ENCODE measurements around the gene PDLIM5.
"Not testable (repeated sequence)": the region's sequence is repeated elsewhere in the genome, so short reads cannot be mapped to it uniquely, and the experiment has no call there.

Gene PDLIM5

GRCh38 chr4:94504545-94504944 lies 52.8 kb downstream of the PDLIM5 start:
- no peak for DNase-seq

DNA sequence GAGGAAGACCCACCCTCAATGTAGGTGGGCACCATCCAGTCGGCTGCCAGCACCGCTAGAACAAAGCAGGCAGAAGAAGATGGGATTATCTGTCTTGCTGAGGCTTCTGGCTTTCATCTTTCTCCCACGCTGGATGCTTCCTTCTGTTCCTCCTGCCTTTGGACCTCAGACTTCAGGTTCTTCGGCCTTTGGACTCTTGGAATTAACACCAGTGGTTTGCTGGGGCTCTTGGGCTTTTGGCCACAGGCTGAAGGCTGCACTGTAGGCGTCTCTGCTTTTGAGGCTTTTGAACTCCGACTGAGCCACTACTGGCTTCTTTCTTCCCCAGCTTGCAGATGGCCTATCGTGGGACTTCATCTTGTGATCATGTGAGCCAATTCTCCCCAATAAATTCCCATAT lies 55.1 kb downstream of the PDLIM5 start:
- DNase-seq: no peak

DNA sequence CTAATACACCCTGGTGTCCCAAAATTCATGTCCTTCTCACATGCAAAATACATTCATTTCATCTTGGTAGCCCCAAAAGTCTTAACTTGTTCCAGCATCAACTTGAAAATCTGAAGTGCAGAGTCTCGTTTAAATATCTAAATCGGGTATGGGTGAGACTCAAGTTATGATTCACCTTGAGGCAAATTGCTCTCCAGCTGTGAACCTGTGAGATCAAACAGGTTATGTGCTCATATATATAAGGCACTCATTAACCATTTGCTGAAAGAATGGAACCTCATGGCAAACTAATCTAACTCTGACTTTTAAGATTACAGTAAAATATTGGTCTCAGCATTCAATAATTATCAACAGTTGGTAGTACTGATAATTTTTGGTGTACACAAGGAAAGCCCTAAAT lies 55.5 kb downstream of the PDLIM5 start:
- DNase-seq: no peak

DNA sequence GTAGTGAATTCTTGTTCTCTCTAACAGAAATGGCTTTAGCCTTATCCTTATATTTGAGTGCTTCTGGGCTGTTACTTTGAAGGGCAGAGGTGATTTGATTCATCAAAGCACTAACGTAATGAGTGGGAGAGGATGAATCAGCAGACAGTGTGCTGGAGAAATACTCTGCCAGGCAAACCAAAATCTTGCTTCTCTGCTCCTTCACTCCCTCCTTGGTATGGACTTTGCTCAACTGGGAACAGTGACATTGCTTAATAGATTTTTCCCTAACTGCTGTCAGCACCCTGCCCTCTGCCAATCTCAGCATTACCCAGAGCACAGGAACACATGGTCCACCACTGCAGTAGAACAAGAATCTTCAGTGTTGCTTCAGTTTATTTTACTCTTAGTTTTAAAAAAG lies 56.0 kb downstream of the PDLIM5 start:
- no peak for DNase-seq

DNA sequence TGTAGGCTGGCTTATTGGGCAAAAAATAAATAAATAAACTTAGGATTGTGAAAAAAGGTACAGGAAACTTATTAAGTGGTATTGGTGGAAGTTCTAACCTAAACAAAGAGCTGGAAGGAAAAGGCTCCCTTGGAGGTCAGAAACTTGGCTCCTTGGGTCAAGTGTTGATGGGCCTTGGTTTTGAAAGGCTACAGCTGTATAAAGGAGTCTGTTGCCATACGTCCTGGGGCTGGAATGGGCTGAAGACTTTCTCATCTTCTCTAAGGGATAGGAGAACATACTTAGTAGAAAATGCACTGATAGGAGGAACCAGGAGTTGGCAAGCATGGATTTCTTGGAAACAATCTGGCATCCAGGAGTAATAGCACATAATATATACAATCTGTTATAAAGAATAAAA lies 56.6 kb downstream of the PDLIM5 start:
- DNase-seq: no peak

- no peak for DNase-seq
Observed at GRCh38 chr4:94508806-94509205, 57.1 kb downstream of the PDLIM5 start.

DNA sequence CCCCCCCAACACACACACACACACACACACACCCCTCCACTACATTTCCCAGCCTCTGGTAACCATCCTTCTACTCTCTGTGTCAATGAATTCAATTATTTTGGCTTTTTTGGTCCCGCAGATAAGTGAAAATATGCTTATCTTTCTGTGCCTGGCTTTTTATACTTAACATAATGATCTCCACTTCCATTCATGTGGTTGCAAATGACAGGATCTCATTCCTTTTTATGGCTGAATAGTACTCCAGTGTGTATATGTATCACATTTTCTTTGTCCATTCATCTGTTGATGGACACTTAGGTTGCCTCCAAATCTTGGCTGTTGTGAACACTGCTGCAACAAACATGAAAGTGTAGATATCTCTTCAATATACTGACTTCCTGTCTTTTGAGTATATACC lies 59.8 kb downstream of the PDLIM5 start:
- DNase-seq: no peak

DNA sequence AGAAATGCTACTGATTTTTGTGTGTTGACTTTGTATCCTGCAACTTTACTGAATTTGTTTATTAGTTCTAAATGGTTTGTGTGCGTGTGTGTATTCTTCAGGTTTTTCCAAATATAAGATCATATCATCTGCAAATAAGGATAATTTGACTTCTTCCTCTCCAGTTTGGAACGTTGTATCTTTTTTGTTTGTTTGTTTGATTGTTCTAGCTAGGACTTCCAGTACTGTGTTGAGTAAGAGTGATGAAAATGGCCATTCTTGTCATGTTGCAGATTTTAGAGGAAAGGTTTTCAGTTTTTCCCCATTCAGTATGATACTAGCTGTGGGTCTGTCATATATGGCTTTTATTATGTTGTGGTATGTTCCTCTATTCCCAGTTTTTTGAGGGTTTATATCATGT lies 61.8 kb downstream of the PDLIM5 start:
- not testable (repeated sequence) for DNase-seq

- no peak for DNase-seq
Observed at GRCh38 chr4:94515365-94515764, 63.6 kb downstream of the PDLIM5 start.

DNA sequence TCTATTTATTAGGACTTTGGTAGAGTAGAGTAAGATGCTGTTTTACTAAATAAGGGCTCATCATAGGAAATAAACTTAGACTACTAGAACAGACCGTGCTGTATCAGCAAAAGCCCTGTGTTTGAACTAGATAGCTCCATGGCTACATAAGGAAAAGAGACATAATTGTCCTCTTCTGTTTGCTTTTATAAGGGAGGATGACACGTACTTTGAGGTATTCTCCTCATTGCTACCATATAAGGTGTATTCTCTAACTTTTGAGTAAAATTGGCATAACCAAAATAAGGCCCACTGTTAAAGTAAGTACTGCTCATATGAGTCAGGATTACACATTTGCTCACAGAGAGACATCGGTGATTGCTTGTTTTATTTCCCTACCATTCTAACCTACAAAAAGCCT lies 64.3 kb downstream of the PDLIM5 start:
- no peak for DNase-seq

GRCh38 chr4:94516999-94517398 lies 65.3 kb downstream of the PDLIM5 start:
- no peak for DNase-seq

DNA sequence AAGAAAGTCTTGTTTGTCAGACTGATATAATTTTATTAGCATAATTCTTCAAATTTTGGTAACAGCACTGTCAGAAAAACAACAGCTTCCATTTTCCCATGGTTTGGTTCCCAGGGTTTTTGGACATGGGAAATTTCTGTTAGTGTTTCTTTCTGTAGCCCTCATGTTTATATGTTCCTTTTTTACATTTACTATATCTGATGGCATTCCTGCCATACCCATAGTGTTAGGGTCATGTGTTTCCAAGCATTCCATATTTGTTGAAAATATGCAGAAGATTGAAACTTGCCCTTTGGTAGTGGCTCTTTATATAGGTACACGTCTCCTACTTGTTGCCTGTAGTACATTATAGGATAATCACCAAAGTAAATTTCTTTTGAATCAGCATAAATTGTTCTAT lies 65.8 kb downstream of the PDLIM5 start:
- DNase-seq: no peak

DNA sequence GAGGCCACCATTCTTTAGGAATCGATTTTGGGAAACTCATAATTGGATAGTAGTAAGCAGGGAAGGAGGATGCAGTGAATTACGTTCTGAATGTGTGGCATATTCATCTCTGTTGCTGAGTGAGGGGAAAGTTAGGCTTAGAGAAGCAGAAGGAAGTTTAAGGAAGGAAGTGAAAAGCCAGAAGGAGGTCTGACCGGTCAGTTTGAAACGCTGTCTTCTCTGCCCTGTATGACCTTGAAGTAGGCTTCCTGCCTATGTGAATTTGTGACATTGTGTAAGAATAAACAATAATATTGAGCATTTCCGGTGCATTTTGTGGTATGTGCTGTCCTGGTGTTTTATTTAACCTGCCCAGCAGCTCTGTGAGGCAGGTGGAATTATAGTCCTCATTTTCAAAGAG lies 67.3 kb downstream of the PDLIM5 start:
- DNase-seq: no peak

DNA sequence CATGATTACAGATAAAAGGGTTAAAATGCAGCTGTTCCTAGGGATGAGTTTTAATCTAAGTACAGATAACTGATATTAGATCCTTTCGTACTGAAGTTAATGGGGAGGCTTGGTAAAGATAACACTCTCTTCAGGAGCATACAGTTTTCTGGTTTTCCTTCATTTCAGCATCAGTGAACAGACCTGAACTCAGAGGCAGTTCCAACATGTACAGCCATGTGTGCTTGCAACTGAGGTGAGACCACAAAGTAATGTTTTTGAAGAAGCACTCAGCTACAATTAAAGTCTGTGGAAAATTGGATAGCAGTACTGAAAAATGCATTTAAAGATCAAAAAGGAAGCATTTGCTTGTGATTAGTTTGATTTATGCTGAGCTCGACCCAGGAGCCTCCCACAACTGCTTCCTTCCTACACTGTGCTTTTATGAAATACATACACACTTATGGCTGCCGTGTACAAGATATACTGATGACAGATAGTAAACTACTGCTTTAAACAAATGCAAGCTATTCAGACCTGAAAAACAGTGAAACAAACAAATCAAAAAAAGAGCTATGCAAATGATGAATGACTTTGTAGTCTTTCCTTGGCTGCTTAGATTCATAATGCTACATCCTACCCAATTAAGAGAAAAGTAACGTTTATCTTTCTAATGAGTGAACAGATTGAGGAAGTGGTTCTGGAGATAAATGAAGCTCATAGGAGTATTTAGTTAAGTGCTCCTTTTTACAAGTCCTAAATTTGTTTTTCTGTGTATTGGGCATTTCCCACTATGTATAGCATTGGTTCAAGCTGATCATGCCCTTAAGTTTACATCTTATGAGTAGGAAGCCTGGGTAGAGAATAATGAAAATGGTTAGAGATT lies 68.4 kb downstream of the PDLIM5 start:
- DNase-seq: no peak

DNA sequence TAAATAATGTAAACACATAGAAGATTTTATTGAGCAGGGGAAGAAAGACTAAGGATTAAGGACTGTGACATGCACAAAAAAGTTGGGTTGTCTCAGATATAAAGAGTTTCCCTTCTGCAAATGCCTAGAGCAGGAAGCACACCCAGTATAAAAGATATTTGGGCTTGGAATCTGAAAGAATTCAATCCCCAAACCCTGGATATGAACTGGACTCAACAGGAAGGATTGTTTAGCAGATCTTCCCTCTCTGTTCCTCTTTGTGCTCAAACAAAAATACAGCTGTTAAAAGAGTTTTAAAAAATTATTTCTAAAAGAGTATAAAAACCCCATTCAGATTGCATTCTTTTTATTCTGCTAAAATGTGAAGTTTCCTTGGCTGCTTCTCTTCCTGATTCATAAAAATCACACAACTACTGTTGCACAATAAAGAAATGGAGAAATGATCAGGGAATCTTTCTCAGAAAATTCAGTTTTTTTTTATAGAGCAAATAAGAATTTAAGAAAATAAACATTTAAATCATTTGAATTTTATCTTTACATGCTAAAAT lies 71.4 kb downstream of the PDLIM5 start:
- no peak for DNase-seq

DNA sequence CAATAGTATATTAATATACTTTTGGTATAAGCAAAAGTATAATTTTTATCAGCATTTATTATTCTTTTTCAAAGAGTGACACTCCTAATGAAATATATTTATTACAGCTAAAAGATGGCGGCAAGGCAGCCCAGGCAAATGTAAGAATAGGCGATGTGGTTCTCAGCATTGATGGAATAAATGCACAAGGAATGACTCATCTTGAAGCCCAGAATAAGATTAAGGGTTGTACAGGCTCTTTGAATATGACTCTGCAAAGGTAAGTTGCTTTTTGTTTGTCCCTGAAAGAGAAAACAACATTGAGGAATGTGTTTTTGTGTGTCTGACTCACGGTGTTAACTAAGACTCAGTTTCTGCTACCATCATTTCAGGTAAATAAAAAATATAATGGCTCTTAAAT lies 71.9 kb downstream of the PDLIM5 start:
- DNase-seq: no peak

DNA sequence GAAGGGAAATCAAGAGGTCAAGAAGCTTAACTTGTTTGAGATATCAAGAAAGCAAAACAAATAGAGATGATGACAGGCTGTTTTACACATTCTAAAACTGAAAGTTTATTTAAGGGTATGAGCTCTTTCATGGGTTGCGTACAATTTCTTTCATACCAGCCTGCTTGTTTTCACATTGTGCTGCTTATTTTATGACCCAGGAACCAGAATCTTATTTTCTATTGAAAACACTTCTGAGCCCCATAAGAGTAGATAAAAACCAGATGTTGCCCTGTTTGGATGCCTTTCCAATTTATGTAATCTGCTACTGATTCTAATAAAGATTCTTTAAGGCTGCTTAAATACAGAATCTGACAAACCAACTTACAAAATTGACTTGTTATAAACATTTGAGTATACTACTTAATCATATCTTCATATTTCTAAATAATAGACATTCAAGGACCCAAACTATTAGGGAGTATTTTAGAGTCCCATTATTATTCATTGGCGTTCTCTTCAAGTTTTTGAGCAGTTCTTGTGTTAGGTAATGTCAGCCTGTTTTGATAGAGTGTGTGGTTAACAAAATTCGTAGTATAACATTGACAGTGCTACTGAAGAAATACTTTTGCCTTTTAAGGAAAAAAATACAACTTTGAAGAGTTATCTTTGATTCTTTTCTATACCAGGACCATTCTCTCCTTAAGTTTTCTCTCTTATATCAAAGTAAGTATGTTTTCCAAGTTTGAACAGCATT lies 74.4 kb downstream of the PDLIM5 start:
- DNase-seq: no peak

DNA sequence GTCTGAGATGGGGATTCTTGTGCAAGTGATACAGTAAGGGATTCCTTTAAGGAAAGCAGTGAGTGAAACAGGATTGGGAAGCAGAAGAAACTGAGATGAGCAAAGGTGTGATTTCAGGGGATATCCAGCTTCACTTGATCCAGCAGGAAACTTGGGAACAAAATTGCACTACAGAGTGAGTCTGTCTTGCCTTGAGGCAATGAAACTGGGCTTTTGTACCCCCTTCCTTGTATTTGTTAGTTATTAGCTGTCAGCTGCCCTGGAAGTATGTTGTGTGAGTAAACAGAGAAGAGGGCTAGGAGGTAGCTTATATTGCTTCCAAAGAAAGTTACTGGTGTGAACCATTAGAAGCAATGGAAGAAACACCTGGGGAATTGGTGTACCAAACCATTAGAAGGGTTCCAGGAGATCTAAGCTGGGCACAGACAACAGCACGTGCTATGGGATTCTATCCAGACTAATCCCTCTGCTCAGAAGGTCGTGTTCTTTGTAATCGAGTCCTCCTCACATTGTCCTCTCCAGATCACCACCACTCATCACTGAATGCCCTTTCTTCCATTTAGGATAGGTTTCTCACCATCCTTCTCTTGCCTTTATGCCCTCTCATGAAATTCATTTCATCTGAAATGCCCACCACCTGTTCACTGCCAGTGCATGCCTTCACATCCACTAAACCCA lies 76.0 kb downstream of the PDLIM5 start:
- DNase-seq: no peak

GRCh38 chr4:94528792-94529451 lies 77.2 kb downstream of the PDLIM5 start:
- DNase-seq: no peak

DNA sequence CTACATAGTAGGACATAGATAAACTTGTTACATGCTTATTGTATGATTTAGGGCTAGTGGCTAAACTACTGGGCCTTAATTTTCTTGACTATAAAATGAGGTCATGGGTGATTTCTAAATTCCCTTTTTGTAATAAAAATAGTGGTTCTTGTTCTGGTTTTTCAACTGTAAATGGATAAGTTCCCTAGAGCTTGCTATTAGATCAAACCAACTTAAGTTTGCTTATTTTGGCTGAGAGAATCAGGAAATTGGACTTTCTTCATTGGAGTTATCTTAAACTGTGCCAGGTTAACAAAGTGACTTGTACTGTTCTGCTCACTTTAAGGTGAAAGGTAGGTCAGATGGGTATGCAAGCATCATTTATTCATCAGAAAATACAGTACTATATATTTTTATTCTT lies 78.3 kb downstream of the PDLIM5 start:
- DNase-seq: no peak

DNA sequence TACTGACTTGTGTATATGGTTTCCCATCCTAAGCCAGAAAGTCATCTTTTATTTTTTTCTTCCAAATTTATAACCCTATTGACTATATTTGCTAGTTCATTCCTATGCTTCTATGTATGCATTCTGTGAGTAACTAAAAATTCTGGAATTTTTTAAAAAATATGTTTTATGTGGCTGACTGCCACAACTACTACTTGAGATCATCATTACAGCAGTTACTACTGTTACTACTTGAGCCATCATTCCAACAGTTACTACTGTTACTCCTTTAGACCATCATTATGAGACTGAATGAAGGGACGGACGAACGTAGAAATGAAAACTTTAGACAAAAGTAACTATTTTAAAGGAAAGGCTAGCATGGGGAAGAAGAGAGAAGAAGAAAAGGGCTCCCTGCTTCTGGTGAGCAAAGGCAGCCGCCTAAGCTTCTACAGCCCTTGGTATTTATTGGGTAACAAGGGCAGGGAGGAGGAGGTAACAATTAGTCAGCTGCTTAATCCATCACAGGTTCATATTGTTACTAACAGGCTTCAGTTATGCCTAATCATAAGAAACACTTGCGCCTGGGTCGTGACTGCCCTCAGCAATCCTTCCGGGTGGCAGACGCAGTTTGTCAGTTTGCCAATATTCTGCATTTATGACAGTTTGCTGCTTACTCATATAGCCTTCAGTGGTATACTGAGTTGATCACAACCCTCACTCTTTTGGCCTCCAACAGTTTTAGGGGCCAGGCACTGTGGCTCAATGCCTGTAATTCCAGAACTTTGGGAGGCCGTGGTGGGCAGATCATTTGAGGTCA lies 80.4 kb downstream of the PDLIM5 start:
- no peak for DNase-seq
